GM12878 (cell line): Measurements from ENCODE around the gene SLC38A1. TPM values are rescaled to one million over a fixed set of nuclear protein-coding genes. Genes with fewer than 3 reads are reported as not detected.
A peak's percentile ranks its signal among the peaks of the same experiment; 100 is the strongest.

Source experiments
- ATAC-seq: fragments of 200-7000 bp; cut with Tn5 transposase; 3 replicates; pipeline ENCODE4 v1.9.1; 2020; ENCODE audit warnings: mild to moderate bottlenecking, moderate library complexity
- BruUV-seq: library from RNA; stranded (reverse); fragments of 400-500 nt; replicated peaks from 2 replicates; lab custom pipeline; 2021; lab: Mats Ljungman, UMichigan
- CTCF ChIA-PET: fragments of 300-600 bp; sonication (Branson Sonifier 250); formaldehyde crosslinking; extraction: SDS; loops from one replicate; lab custom pipeline; 2021; ENCODE audit warnings: inconsistent platforms; lab: Yijun Ruan, JAX
- POLR2A ChIA-PET: fragments of 350-600 bp; formaldehyde crosslinking; extraction: SDS; loops from one replicate; lab custom pipeline; 2021; ENCODE audit warnings: inconsistent platforms; lab: Charles Lee
- RAD21 ChIA-PET: fragments of 300-600 bp; sonication (Branson Sonifier 250); formaldehyde crosslinking; loops from one replicate; lab custom pipeline; 2023; ENCODE audit warnings: antibody characterized with exemption; ENCODE audit not compliant: unreplicated experiment; lab: Charles Lee
- SMC1A ChIA-PET: fragments of 300-600 bp; sonication (Branson Sonifier 250); formaldehyde crosslinking; loops from one replicate; lab custom pipeline; 2023; ENCODE audit not compliant: unreplicated experiment, uncharacterized antibody; lab: Charles Lee
- DNase-seq: peaks from one replicate; pipeline ENCODE4 v3.0.0-alpha.2; 2011; ENCODE audit warnings: low read depth, low spot score
- FAIRE-seq: peaks from 3 replicates; lab custom pipeline; 2011; peaks lifted over from hg19 to GRCh38; lab: Jason Lieb, UNC
- H2AFZ ChIP-seq: 2 replicates; pipeline ENCODE4 v1.6.0; 2011; ENCODE audit warnings: low read depth, low read length, control low read depth; ENCODE audit not compliant: control insufficient read depth
- H3K27ac ChIP-seq: 2 replicates; pipeline ENCODE4 v1.5.1; 2011; ENCODE audit warnings: control low read depth; ENCODE audit not compliant: control insufficient read depth, insufficient read depth
- H3K27me3 ChIP-seq, 2 experiments: replicated peaks in 1 of 2; 2 replicates each; pipeline versions ENCODE4 v1.6.0 to v1.6.1; 2011; ENCODE audit warnings: low read length in 1 of 2; ENCODE audit not compliant: control insufficient read depth in 2 of 2, insufficient read depth in 2 of 2
- H3K36me3 ChIP-seq, 2 experiments: 2 replicates each; pipeline ENCODE4 v1.5.1; 2011; ENCODE audit warnings: low read length in 1 of 2; ENCODE audit not compliant: control insufficient read depth in 2 of 2, insufficient read depth in 2 of 2
- H3K4me1 ChIP-seq: 2 replicates; pipeline ENCODE4 v1.6.1; 2011; ENCODE audit warnings: mild to moderate bottlenecking, low read length, moderate library complexity, mixed read lengths; ENCODE audit not compliant: control insufficient read depth, insufficient read depth
- H3K4me2 ChIP-seq: 2 replicates; pipeline ENCODE4 v1.6.0; 2011; ENCODE audit warnings: control low read depth; ENCODE audit not compliant: control insufficient read depth, insufficient read depth
- H3K4me3 ChIP-seq: fragments of 200-600 bp; sonication (generic); 2 replicates; pipeline ENCODE4 v1.5.1; 2016
- H3K79me2 ChIP-seq: 2 replicates; pipeline ENCODE4 v1.6.0; 2011; ENCODE audit warnings: low read length; ENCODE audit not compliant: control insufficient read depth, insufficient read depth
- H3K9ac ChIP-seq: 2 replicates; pipeline ENCODE4 v1.8.0; 2011; ENCODE audit warnings: low read length, control low read depth, mixed read lengths; ENCODE audit not compliant: control insufficient read depth, insufficient read depth
- H3K9me3 ChIP-seq: replicated peaks from 3 replicates; pipeline ENCODE4 v1.5.1; 2011; ENCODE audit warnings: mild to moderate bottlenecking, low read length; ENCODE audit not compliant: control insufficient read depth, insufficient read depth
- H4K20me1 ChIP-seq: 2 replicates; pipeline ENCODE4 v1.6.0; 2011; ENCODE audit not compliant: control insufficient read depth, insufficient read depth
- BHLHE40 ChIP-seq, 2 experiments: fragments of 450-650 bp in 1 of 2; IDR thresholded peaks; 2 replicates each; pipeline ENCODE4 v1.6.1; 2011 to 2017; ENCODE audit warnings: low read depth in 2 of 2, borderline replicate concordance in 1 of 2, improper control_type of control experiment in 1 of 2, low read length in 1 of 2, mild to moderate bottlenecking in 1 of 2
- CBX5 ChIP-seq: sonication (generic); IDR thresholded peaks from 2 replicates; pipeline ENCODE4 v1.6.1; 2016; ENCODE audit warnings: low read depth, moderate library complexity, mild to moderate bottlenecking, inconsistent platforms
- EZH2 ChIP-seq: IDR thresholded peaks from 2 replicates; pipeline ENCODE4 v1.6.1; 2012; ENCODE audit warnings: low read depth, mild to moderate bottlenecking, control low read depth, inconsistent platforms, low read length, borderline replicate concordance; ENCODE audit not compliant: control insufficient read depth
- FOXM1 ChIP-seq: IDR thresholded peaks from 2 replicates; pipeline ENCODE4 v1.6.1; 2012; ENCODE audit warnings: low read depth, mild to moderate bottlenecking, inconsistent platforms, low read length, moderate library complexity
- IKZF2 ChIP-seq, 2 experiments: fragments of 450-650 bp; IDR thresholded peaks; 2 replicates each; pipeline ENCODE4 v1.6.1; 2017; ENCODE audit warnings: mild to moderate bottlenecking in 2 of 2, moderate library complexity in 2 of 2
- LARP7 ChIP-seq: fragments of 450-650 bp; IDR thresholded peaks from 2 replicates; pipeline ENCODE4 v1.6.1; 2017; ENCODE audit warnings: mild to moderate bottlenecking
- NFIC ChIP-seq: IDR thresholded peaks from 2 replicates; pipeline ENCODE4 v1.6.1; 2012; ENCODE audit warnings: low read depth, mild to moderate bottlenecking, inconsistent platforms, low read length, moderate library complexity
- PAX5 ChIP-seq: IDR thresholded peaks from 2 replicates; pipeline ENCODE4 v1.6.1; 2011; ENCODE audit warnings: low read depth, low read length, borderline replicate concordance
- POU2F2 ChIP-seq: IDR thresholded peaks from 3 replicates; pipeline ENCODE4 v1.6.1; 2011; ENCODE audit warnings: low read depth, mild to moderate bottlenecking, low read length, borderline replicate concordance
- SPI1 ChIP-seq: IDR thresholded peaks from 2 replicates; pipeline ENCODE4 v1.6.1; 2011; ENCODE audit warnings: low read depth, mild to moderate bottlenecking, low read length, moderate library complexity, borderline replicate concordance; ENCODE audit not compliant: insufficient read depth
- SUZ12 ChIP-seq: fragments of 200-600 bp; sonication (generic); IDR thresholded peaks from one replicate; pipeline ENCODE4 v1.6.1; 2018; ENCODE audit warnings: antibody characterized with exemption, mild to moderate bottlenecking; ENCODE audit not compliant: unreplicated experiment
- TBL1XR1 ChIP-seq: IDR thresholded peaks from 2 replicates; pipeline ENCODE4 v1.6.1; 2012; ENCODE audit warnings: low read depth, low read length, improper control_type of control experiment
- YBX1 ChIP-seq: fragments of 450-650 bp; IDR thresholded peaks from 2 replicates; pipeline ENCODE4 v1.6.1; 2016; ENCODE audit warnings: antibody characterized with exemption
- ZBED1 ChIP-seq: IDR thresholded peaks from 2 replicates; pipeline ENCODE4 v1.6.1; 2016; ENCODE audit warnings: borderline replicate concordance
- ZNF274 ChIP-seq: IDR thresholded peaks from one replicate; pipeline ENCODE4 v1.8.0; 2011; ENCODE audit not compliant: insufficient read length, insufficient read depth
- WGBS: methylation state at CpG from one replicate; pipeline ENCODE4 v1.1.6; 2016; ENCODE audit warnings: low lambda C conversion rate; ENCODE audit not compliant: insufficient replicate concordance, insufficient coverage; ENCODE audit errors: missing lambda C conversion rate; 5-methylcytosine and 5-hydroxymethylcytosine counted together
- in situ Hi-C: fragments of 300-500 bp; cut with MboI; formaldehyde crosslinking; loops from 9 replicates; pipeline ENCODE4 v1.14.3; 2018; ENCODE audit warnings: mixed read lengths
- intact Hi-C: fragments of 100-400 bp; cut with micrococcal nuclease; formaldehyde crosslinking; loops from one replicate; pipeline ENCODE4 v1.14.2; 2022; ENCODE audit not compliant: unreplicated experiment
- polyA plus RNA-seq, 11 experiments: library from polyadenylated mRNA; depleted of rRNA in 4 of 11; unstranded in 6 of 11; stranded (reverse) in 5 of 11; fragments of >200 nt; fragmentation: Nextera tagmentation in 4 of 11; fragmentation: Illumina TruSeq in 1 of 11; extraction: Ambion mirVana in 4 of 11; extraction: Trizol in 1 of 11; gene quantifications; 1 replicate in 1 of 11; 2 replicates in 10 of 11; pipeline versions ENCODE4 v1.2.1 to v1.2.3, GENCODE V29; 2011 to 2016; ENCODE audit warnings: inconsistent platforms in 2 of 11, missing spikeins in 2 of 11, low read depth in 1 of 11
- total RNA-seq, 4 experiments: library from RNA; depleted of rRNA in 3 of 4; stranded (reverse); fragments of >200 nt in 3 of 4; fragmentation: Illumina TruSeq in 1 of 4; extraction: Trizol in 1 of 4; gene quantifications; 2 replicates each; pipeline versions ENCODE4 v1.2.1 to v1.2.3, GENCODE V29; 2013 to 2021
- TF ChIP-seq, protein P1 (sequence below): IDR thresholded peaks from 2 replicates; pipeline ENCODE4 v1.6.1; 2011; ENCODE audit warnings: low read depth, low read length, improper control_type of control experiment, borderline replicate concordance
- TF ChIP-seq, protein P2 (sequence below), 3 experiments: IDR thresholded peaks in 2 of 3; conservative IDR thresholded peaks in 1 of 3; 2 replicates each; pipeline ENCODE4 v1.5.1; 2011; ENCODE audit warnings: low read depth in 3 of 3, low read length in 3 of 3, mild to moderate bottlenecking in 3 of 3, control low read depth in 2 of 3, moderate library complexity in 2 of 3, inconsistent platforms in 1 of 3, mixed read lengths in 1 of 3; ENCODE audit not compliant: control insufficient read depth in 2 of 3, insufficient read depth in 1 of 3; ENCODE audit errors: extremely low read depth in 1 of 3
- TF ChIP-seq, protein P3 (sequence below): IDR thresholded peaks from 2 replicates; pipeline ENCODE4 v1.6.1; 2011; ENCODE audit warnings: borderline replicate concordance, low read depth, mild to moderate bottlenecking, moderate library complexity, low read length; ENCODE audit not compliant: insufficient read depth, poor library complexity, severe bottlenecking

SLC38A1 gene
- total and polyA plus RNA-seq, 10 of the 15 experiments (the other 5 are each of a cell fraction or from before 2014, with no cell fraction given) = 38.1 to 191 (median 144) TPM

DNA sequence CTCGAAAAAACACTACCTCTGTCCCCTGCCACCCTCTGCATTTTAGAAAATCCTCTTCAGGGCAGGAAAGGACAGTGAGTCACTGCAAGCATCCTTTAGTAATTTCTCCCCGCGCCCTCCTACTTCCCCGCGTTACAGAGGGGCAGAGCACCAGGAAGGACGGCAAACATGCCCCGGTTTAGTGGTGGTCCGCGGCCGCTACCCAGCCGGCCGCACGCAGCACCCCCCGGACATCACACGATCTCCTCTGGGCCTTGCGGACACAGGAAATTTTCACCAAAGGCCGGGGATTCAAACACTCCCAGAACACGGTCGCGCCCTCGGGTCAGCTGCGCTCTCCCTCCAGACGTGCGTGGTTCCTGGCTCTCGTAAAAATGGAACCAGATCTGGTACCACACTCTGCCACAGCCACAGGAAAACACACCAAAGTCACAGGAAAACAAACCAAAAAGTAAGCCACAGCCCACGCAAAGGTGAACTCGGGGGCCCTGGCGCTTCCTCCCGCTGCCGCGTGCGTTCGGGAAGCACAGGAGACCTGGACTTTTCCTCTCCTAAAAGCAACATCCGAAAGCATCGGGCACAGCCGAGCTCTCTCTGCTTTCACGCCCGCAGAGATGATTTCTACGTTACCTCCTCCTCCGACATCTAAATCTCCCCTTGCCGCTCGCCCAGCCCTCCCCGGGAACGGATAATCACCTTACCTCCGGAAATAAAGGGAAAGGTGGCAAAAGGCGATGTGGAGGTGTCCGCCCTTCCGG, 839 bp downstream of the SLC38A1 start:
- CTCF ChIA-PET = interaction anchor here (0.6 to 6.2 kb wide), 6 partner anchors 51 to 96 kb away, joined by 3 to 45 read pairs (median 6); no protein-coding TSS in a partner anchor
- intact Hi-C loops (loop anchor here (2.0 to 10.0 kb wide), 8 partner anchors 51 to 1437 kb away; partner anchors contain the start of genes ARID2, RPAP3, SCAF11 and SLC38A2), in situ Hi-C loops (loop anchor here (5.0 kb wide), 1 partner anchor 99 kb away; no protein-coding TSS in a partner anchor)
- FAIRE-seq (no peak), DNase-seq (no peak), ATAC-seq (peak; percentile 3)
- POLR2A ChIA-PET = interaction anchor here (0.6 to 3.8 kb wide), 10 partner anchors 36 to 948 kb away, joined by 3 to 30 read pairs (median 4); no protein-coding TSS in a partner anchor
- H3K4me3 ChIP-seq = peak overlapping the region; percentile 82
- H3K4me1 ChIP-seq = peaks cover 12% of the 10 kb centered on the region; the same call in 1 of the 2 replicates
- H3K27ac ChIP-seq = peak overlapping the region; percentile 95
- RAD21 ChIA-PET = interaction anchor here (2.2 to 3.6 kb wide), 6 partner anchors 51 to 103 kb away, joined by 10 to 60 read pairs (median 18); partner anchors contain the start of gene SLC38A2
- BruUV-seq = no TSS peak
- H4K20me1 ChIP-seq = peaks cover 2% of the 10 kb centered on the region; the same call in 1 of the 2 replicates
- WGBS = 1% methylated on average over 48 of the region's 48 CpGs
- peak overlapping the region; percentile 97 for H3K9ac ChIP-seq
- peaks cover 77% of the 10 kb centered on the region for H3K79me2 ChIP-seq
- H3K4me2 ChIP-seq = peak overlapping the region; percentile 96
- peak overlapping the region; percentile 81; the same call in 1 of the 2 replicates for H2AFZ ChIP-seq
- no peaks in the 10 kb centered on the region for H3K9me3 ChIP-seq
- no peaks in the 10 kb centered on the region for H3K27me3 ChIP-seq
- SMC1A ChIA-PET = interaction anchor here (0.8 to 4.6 kb wide), 7 partner anchors 51 to 114 kb away, joined by 3 to 42 read pairs (median 14); no protein-coding TSS in a partner anchor
- H3K36me3 ChIP-seq = 0 out of 4 replicates have a peak, but pooled peaks cover 0 to 4% of the 10 kb centered on the region in 2 experiments
- TF ChIP-seq CBX5 (no peak), BHLHE40 (IDR thresholded peaks at IDR 0.05; ENCODE audit: borderline replicate concordance in 1 of 2, low read depth in 2 of 2, low read length in 1 of 2) (no peak), POU2F2 (no peak), ZNF274 (no peak), SPI1 (no peak), SUZ12 (no peak), TBL1XR1 (no peak), EZH2 (no peak), IKZF2 (IDR thresholded peaks at IDR 0.05) (0 out of 4 replicates have a peak, but pooled peaks of 1 of the 2 experiments have one; percentile 29), ZBED1 (0 out of 2 replicates have a peak, but pooled peaks have one; percentile 13), LARP7 (peak; percentile 56; the same call in 1 of the 2 replicates), NFIC (peak; percentile 7; the same call in 1 of the 2 replicates), PAX5 (no peak), FOXM1 (no peak), YBX1 (no peak)
- TF ChIP-seq, protein P1, sequence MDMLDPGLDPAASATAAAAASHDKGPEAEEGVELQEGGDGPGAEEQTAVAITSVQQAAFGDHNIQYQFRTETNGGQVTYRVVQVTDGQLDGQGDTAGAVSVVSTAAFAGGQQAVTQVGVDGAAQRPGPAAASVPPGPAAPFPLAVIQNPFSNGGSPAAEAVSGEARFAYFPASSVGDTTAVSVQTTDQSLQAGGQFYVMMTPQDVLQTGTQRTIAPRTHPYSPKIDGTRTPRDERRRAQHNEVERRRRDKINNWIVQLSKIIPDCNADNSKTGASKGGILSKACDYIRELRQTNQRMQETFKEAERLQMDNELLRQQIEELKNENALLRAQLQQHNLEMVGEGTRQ = no peak
- TF ChIP-seq, protein P2, sequence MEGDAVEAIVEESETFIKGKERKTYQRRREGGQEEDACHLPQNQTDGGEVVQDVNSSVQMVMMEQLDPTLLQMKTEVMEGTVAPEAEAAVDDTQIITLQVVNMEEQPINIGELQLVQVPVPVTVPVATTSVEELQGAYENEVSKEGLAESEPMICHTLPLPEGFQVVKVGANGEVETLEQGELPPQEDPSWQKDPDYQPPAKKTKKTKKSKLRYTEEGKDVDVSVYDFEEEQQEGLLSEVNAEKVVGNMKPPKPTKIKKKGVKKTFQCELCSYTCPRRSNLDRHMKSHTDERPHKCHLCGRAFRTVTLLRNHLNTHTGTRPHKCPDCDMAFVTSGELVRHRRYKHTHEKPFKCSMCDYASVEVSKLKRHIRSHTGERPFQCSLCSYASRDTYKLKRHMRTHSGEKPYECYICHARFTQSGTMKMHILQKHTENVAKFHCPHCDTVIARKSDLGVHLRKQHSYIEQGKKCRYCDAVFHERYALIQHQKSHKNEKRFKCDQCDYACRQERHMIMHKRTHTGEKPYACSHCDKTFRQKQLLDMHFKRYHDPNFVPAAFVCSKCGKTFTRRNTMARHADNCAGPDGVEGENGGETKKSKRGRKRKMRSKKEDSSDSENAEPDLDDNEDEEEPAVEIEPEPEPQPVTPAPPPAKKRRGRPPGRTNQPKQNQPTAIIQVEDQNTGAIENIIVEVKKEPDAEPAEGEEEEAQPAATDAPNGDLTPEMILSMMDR (IDR thresholded peaks at IDR 0.05 in 2 of 3, conservative IDR thresholded peaks at IDR 0.05 in 1 of 3; ENCODE audit: control insufficient read depth in 2 of 3, extremely low read depth in 1 of 3, insufficient read depth in 1 of 3, low read depth in 3 of 3, low read length in 3 of 3) = no peak
- TF ChIP-seq, protein P3, sequence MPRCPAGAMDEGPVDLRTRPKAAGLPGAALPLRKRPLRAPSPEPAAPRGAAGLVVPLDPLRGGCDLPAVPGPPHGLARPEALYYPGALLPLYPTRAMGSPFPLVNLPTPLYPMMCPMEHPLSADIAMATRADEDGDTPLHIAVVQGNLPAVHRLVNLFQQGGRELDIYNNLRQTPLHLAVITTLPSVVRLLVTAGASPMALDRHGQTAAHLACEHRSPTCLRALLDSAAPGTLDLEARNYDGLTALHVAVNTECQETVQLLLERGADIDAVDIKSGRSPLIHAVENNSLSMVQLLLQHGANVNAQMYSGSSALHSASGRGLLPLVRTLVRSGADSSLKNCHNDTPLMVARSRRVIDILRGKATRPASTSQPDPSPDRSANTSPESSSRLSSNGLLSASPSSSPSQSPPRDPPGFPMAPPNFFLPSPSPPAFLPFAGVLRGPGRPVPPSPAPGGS = no peak
